Measurements from ENCODE around the gene RNF144B. TPM values are rescaled to one million over a fixed set of nuclear protein-coding genes. Genes with fewer than 3 reads are reported as not detected.
"Not testable (repeated sequence)": the region's sequence is repeated elsewhere in the genome, so short reads cannot be mapped to it uniquely, and the experiment has no call there.

RNF144B gene
- total RNA-seq, 4 donors from 2014 or later: 67.3 to 143 (median 114) TPM

- TF ChIP-seq CTCF (IDR thresholded peaks at IDR 0.05) (no peak), POLR2A (IDR thresholded peaks at IDR 0.05) (no peak)
- intact Hi-C loops (cut with DNase I): no loop called here
- DNase-seq: no peak
- H3K4me1 ChIP-seq: peaks cover 14 to 39% of the 10 kb centered on the region in 2 donors
- peak overlapping the region; percentile 47 to 58 (median 54) for H3K27ac ChIP-seq
- no peaks in the 10 kb centered on the region for H3K27me3 ChIP-seq
- H3K4me3 ChIP-seq (replicated peaks in 1 of 3): no peak overlapping the region
- no peaks in the 10 kb centered on the region for H3K9me3 ChIP-seq
- 80 to 83% methylated on average over 3 of the region's 3 CpGs for WGBS, 2 donors
- H3K36me3 ChIP-seq: no peaks in the 10 kb centered on the region
Measured at GRCh38 chr6:18350712-18351111, 36.4 kb upstream of the RNF144B start.

- Histone ChIP-seq H3K27me3 (no peaks in the 10 kb centered on the region), H3K9me3 (no peaks in the 10 kb centered on the region), H3K4me1 (peaks cover 14 to 39% of the 10 kb centered on the region in 2 donors), H3K4me3 (replicated peaks in 1 of 3) (no peak overlapping the region), H3K36me3 (no peaks in the 10 kb centered on the region), H3K27ac (no peak overlapping the region)
- intact Hi-C loops (cut with DNase I): no loop called here
- no peak for DNase-seq
- no peak for TF ChIP-seq POLR2A (IDR thresholded peaks at IDR 0.05)
- TF ChIP-seq CTCF (IDR thresholded peaks at IDR 0.05): no peak
- WGBS, 2 donors: 95 to 97% methylated on average over 4 of the region's 4 CpGs
Measured at GRCh38 chr6:18352001-18352400, 35.1 kb upstream of the RNF144B start.

- TF ChIP-seq CTCF (IDR thresholded peaks at IDR 0.05) (no peak), POLR2A (IDR thresholded peaks at IDR 0.05) (no peak)
- H3K27me3 ChIP-seq: no peaks in the 10 kb centered on the region
- whole genome bisulfite sequencing, 2 donors: 85 to 92% methylated on average over 2 of the region's 2 CpGs
- intact Hi-C loops (cut with DNase I): no loop called here
- no peaks in the 10 kb centered on the region for H3K9me3 ChIP-seq
- H3K4me3 ChIP-seq (replicated peaks in 1 of 3): no peak overlapping the region
- no peaks in the 10 kb centered on the region for H3K36me3 ChIP-seq
- no peak overlapping the region for H3K27ac ChIP-seq
- no peak for DNase-seq
- H3K4me1 ChIP-seq: peaks cover 14 to 31% of the 10 kb centered on the region in 2 donors
Measured at GRCh38 chr6:18352842-18353241, 34.3 kb upstream of the RNF144B start.

- H3K27ac ChIP-seq: no peak overlapping the region
- intact Hi-C loops (cut with DNase I): no loop called here
- DNase-seq: no peak
Measured at GRCh38 chr6:18353251-18353650, 33.9 kb upstream of the RNF144B start.

DNA sequence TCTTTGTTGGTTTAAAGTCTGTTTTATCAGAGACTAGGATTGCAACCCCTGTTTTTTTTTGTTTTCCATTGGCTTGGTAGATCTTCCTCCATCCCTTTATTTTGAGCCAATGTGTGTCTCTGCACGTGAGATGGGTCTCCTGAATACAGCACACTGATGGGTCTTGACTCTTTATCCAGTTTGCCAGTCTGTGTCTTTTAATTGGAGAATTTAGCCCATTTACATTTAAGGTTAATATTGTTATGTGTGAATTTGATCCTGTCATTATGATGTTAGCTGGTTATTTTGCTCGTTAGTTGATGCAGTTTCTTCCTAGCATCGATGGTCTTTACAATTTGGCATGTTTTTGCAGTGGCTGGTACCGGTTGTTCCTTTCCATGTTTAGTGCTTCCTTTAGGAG is 29.6 kb upstream of the RNF144B start:
- H3K27ac ChIP-seq; intact Hi-C loops (cut with DNase I); H3K27me3 ChIP-seq; DNase-seq; H3K9me3 ChIP-seq; H3K4me1 ChIP-seq; H3K36me3 ChIP-seq; H3K4me3 ChIP-seq (replicated peaks in 1 of 3): not testable (repeated sequence)
- 87 to 91% methylated on average over 4 of the region's 4 CpGs for WGBS, 2 donors

More at GRCh38 chr6:18353251-18353650, 33.9 kb upstream of the RNF144B start:
- WGBS, 2 donors: 77 to 92% methylated on average over 2 of the region's 2 CpGs
- Histone ChIP-seq H3K36me3 (no peaks in the 10 kb centered on the region), H3K9me3 (no peaks in the 10 kb centered on the region), H3K4me1 (peaks cover 14 to 27% of the 10 kb centered on the region in 2 donors), H3K4me3 (replicated peaks in 1 of 3) (no peak overlapping the region), H3K27me3 (no peaks in the 10 kb centered on the region)
- TF ChIP-seq POLR2A (IDR thresholded peaks at IDR 0.05) (no peak), CTCF (IDR thresholded peaks at IDR 0.05) (no peak)

All from thyroid gland (tissue), 4 donors.